ENCODE measurements around the gene SPHK2. TPM values are rescaled to one million over a fixed set of nuclear protein-coding genes. Genes with fewer than 3 reads are reported as not detected.
A peak's percentile ranks its signal among the peaks of the same experiment; 100 is the strongest.

The SPHK2 gene
- total RNA-seq, 4 donors from 2014 or later = 3.9 to 9.9 (median 5.6) TPM

GRCh38 chr19:48634036-48634342 is 14.7 kb downstream of the SPHK2 start:
- H3K27ac ChIP-seq = peak overlapping the region; percentile 94
- H3K27me3 ChIP-seq = no peaks in the 10 kb centered on the region
- no peak for DNase-seq (ENCODE audit: low spot score in 2 of 2)
- peaks cover 11% of the 10 kb centered on the region for H3K36me3 ChIP-seq
- TF ChIP-seq POLR2AphosphoS5 (IDR thresholded peaks at IDR 0.05) (no peak), CTCF (IDR thresholded peaks at IDR 0.05) (no peak), POLR2A (IDR thresholded peaks at IDR 0.05) (no peak), EP300 (IDR thresholded peaks at IDR 0.05) (no peak)
- peaks cover 78% of the 10 kb centered on the region for H3K4me1 ChIP-seq
- no peaks in the 10 kb centered on the region for H3K9me3 ChIP-seq
- WGBS = 31% methylated on average over 7 of the region's 7 CpGs
- H3K4me3 ChIP-seq = peak overlapping the region; percentile 82

- DNase-seq (ENCODE audit: low spot score in 2 of 2) = peak; percentile 97 to 99
- WGBS = 4% methylated on average over 22 of the region's 37 CpGs
- H3K36me3 ChIP-seq = peaks cover 11% of the 10 kb centered on the region
- peak in 2 of 3 donors; percentile 11 to 90 for TF ChIP-seq POLR2AphosphoS5 (IDR thresholded peaks at IDR 0.05)
- TF ChIP-seq EP300 (IDR thresholded peaks at IDR 0.05) = no peak
- peak overlapping the region; percentile 94 for H3K27ac ChIP-seq
- H3K4me3 ChIP-seq = peak overlapping the region; percentile 82
- no peaks in the 10 kb centered on the region for H3K9me3 ChIP-seq
- H3K4me1 ChIP-seq = peaks cover 81% of the 10 kb centered on the region
- H3K27me3 ChIP-seq = no peaks in the 10 kb centered on the region
These were observed 15.3 kb downstream of the SPHK2 start for GRCh38 chr19:48634424-48635262.

GRCh38 chr19:48635263-48635965 is 16.1 kb downstream of the SPHK2 start:
- Histone ChIP-seq H3K27me3 (no peaks in the 10 kb centered on the region), H3K4me3 (peak overlapping the region; percentile 82), H3K36me3 (peaks cover 11% of the 10 kb centered on the region), H3K9me3 (no peaks in the 10 kb centered on the region), H3K27ac (peak overlapping the region; percentile 94), H3K4me1 (peaks cover 74% of the 10 kb centered on the region)
- TF ChIP-seq EP300 (IDR thresholded peaks at IDR 0.05) (no peak), POLR2AphosphoS5 (IDR thresholded peaks at IDR 0.05) (no peak), POLR2A (IDR thresholded peaks at IDR 0.05) (no peak), CTCF (IDR thresholded peaks at IDR 0.05) (no peak)
- DNase-seq (ENCODE audit: low spot score in 2 of 2) = peak in 1 of 2 donors; percentile 78
- 3% methylated on average over 11 of the region's 67 CpGs for WGBS

- no peaks in the 10 kb centered on the region for H3K9me3 ChIP-seq
- no peaks in the 10 kb centered on the region for H3K27me3 ChIP-seq
- H3K4me1 ChIP-seq = peaks cover 66% of the 10 kb centered on the region
- DNase-seq (ENCODE audit: low spot score in 2 of 2) = peak in 1 of 2 donors; percentile 81
- peaks cover 8% of the 10 kb centered on the region for H3K36me3 ChIP-seq
- no peak for TF ChIP-seq POLR2A (IDR thresholded peaks at IDR 0.05)
- no peak for TF ChIP-seq CTCF (IDR thresholded peaks at IDR 0.05)
- no peak for TF ChIP-seq EP300 (IDR thresholded peaks at IDR 0.05)
- no peak for TF ChIP-seq POLR2AphosphoS5 (IDR thresholded peaks at IDR 0.05)
- 2% methylated on average over 34 of the region's 35 CpGs for WGBS
- peak overlapping the region; percentile 94 for H3K27ac ChIP-seq
- H3K4me3 ChIP-seq = peak overlapping the region; percentile 82
These were observed 16.9 kb downstream of the SPHK2 start for GRCh38 chr19:48635966-48636858.

- 0% methylated on average over 18 of the region's 40 CpGs for WGBS
These were observed 17.6 kb downstream of the SPHK2 start, which contains the start of gene DBP for GRCh38 chr19:48636859-48637448. Gene DBP (minus strand): TSS chr19:48637379. CDS start chr19:48636994, 385 bp downstream.

More at GRCh38 chr19:48636859-48637448, 17.6 kb downstream of the SPHK2 start, which contains the start of gene DBP:
- H3K4me1 ChIP-seq = peaks cover 58% of the 10 kb centered on the region
- H3K27me3 ChIP-seq = no peaks in the 10 kb centered on the region
- peak within 1 kb of the TSS; percentile 82 for H3K4me3 ChIP-seq
- DNase-seq (ENCODE audit: low spot score in 2 of 2) = no peak
- TF ChIP-seq POLR2A (IDR thresholded peaks at IDR 0.05) (no peak), POLR2AphosphoS5 (IDR thresholded peaks at IDR 0.05) (no peak), CTCF (IDR thresholded peaks at IDR 0.05) (no peak), EP300 (IDR thresholded peaks at IDR 0.05) (no peak)
- peak within 1 kb of the TSS; percentile 94 for H3K27ac ChIP-seq
- peaks cover 6% of the 10 kb centered on the region for H3K36me3 ChIP-seq
- H3K9me3 ChIP-seq = no peaks in the 10 kb centered on the region

All from suprapubic skin (tissue), 4 donors.